Astrocyte (in vitro differentiated cells and primary cell): ENCODE measurements around the gene CNOT1. TPM values are rescaled to one million over a fixed set of nuclear protein-coding genes. Genes with fewer than 3 reads are reported as not detected.
A peak's percentile ranks its signal among the peaks of the same experiment; 100 is the strongest.
"Not testable (repeated sequence)": the region's sequence is repeated elsewhere in the genome, so short reads cannot be mapped to it uniquely, and the experiment has no call there.

ENCODE experiments used
- DNase-seq: peaks from one replicate; pipeline ENCODE4 v3.0.0-alpha.2; 2010; ENCODE audit warnings: low read depth
- FAIRE-seq: peaks from 2 replicates; lab custom pipeline; 2011; peaks lifted over from hg19 to GRCh38; lab: Jason Lieb, UNC
- H2AFZ ChIP-seq: 2 replicates; pipeline ENCODE4 v1.6.0; 2012; ENCODE audit warnings: low read depth, low read length, inconsistent platforms
- H3K27ac ChIP-seq: 2 replicates; pipeline ENCODE4 v1.5.1; 2011; ENCODE audit warnings: low read depth, low read length, inconsistent platforms
- H3K27me3 ChIP-seq: 2 replicates; pipeline ENCODE4 v1.6.0; 2011; ENCODE audit warnings: low read length, inconsistent platforms; ENCODE audit not compliant: insufficient read depth
- H3K36me3 ChIP-seq: 2 replicates; pipeline ENCODE4 v1.5.1; 2011; ENCODE audit warnings: low read length, inconsistent platforms; ENCODE audit not compliant: insufficient read depth
- H3K4me1 ChIP-seq: 2 replicates; pipeline ENCODE4 v1.5.1; 2011; ENCODE audit warnings: low read length, inconsistent platforms; ENCODE audit not compliant: insufficient read depth
- H3K4me2 ChIP-seq: 2 replicates; pipeline ENCODE4 v1.6.0; 2012; ENCODE audit warnings: low read length, inconsistent platforms
- H3K4me3 ChIP-seq: 2 replicates; pipeline ENCODE4 v1.5.1; 2011; ENCODE audit warnings: low read depth, mild to moderate bottlenecking, low read length, inconsistent platforms; ENCODE audit not compliant: insufficient read depth
- H3K79me2 ChIP-seq: 2 replicates; pipeline ENCODE4 v1.6.0; 2012; ENCODE audit warnings: mild to moderate bottlenecking, low read length, inconsistent platforms; ENCODE audit not compliant: insufficient read depth
- H3K9ac ChIP-seq: 2 replicates; pipeline ENCODE4 v1.6.0; 2012; ENCODE audit warnings: mild to moderate bottlenecking, low read length, inconsistent platforms
- H3K9me3 ChIP-seq: 2 replicates; pipeline ENCODE4 v1.5.1; 2012; ENCODE audit warnings: low read depth, mild to moderate bottlenecking, low read length, inconsistent platforms; ENCODE audit not compliant: insufficient read depth
- H4K20me1 ChIP-seq: 2 replicates; pipeline ENCODE4 v1.6.0; 2012; ENCODE audit warnings: low read length, inconsistent platforms; ENCODE audit not compliant: insufficient read depth
- H3K27ac Mint-ChIP-seq: one replicate; pipeline ENCODE4 v1.8.0; 2021; ENCODE audit warnings: mild to moderate bottlenecking, mixed read lengths; ENCODE audit not compliant: unreplicated experiment
- H3K27me3 Mint-ChIP-seq: one replicate; pipeline ENCODE4 v1.8.0; 2021; ENCODE audit warnings: low read depth, mixed read lengths; ENCODE audit not compliant: unreplicated experiment
- H3K36me3 Mint-ChIP-seq: one replicate; pipeline ENCODE4 v1.8.0; 2021; ENCODE audit warnings: low read depth, mixed read lengths; ENCODE audit not compliant: unreplicated experiment
- H3K4me1 Mint-ChIP-seq: one replicate; pipeline ENCODE4 v1.8.0; 2021; ENCODE audit warnings: low read depth, mixed read lengths; ENCODE audit not compliant: unreplicated experiment
- H3K4me3 Mint-ChIP-seq: one replicate; pipeline ENCODE4 v1.8.0; 2021; ENCODE audit warnings: mild to moderate bottlenecking, moderate library complexity, mixed read lengths; ENCODE audit not compliant: unreplicated experiment
- H3K9me3 Mint-ChIP-seq: one replicate; pipeline ENCODE4 v1.8.0; 2021; ENCODE audit warnings: mild to moderate bottlenecking, mixed read lengths; ENCODE audit not compliant: unreplicated experiment
- EZH2 ChIP-seq: IDR thresholded peaks from 2 replicates; pipeline ENCODE4 v1.6.1; 2012; ENCODE audit warnings: mild to moderate bottlenecking, low read length, inconsistent platforms; ENCODE audit not compliant: insufficient read depth
- total RNA-seq: library from RNA; stranded (reverse); gene quantifications from 2 replicates; pipeline ENCODE4 v1.2.1, GENCODE V29; 2021
- TF ChIP-seq, protein P1 (sequence below): IDR thresholded peaks from 2 replicates; pipeline ENCODE4 v1.5.1; 2011; ENCODE audit warnings: low read depth, mild to moderate bottlenecking, inconsistent platforms, low read length, moderate library complexity; ENCODE audit not compliant: insufficient read depth

The CNOT1 gene
- total RNA-seq, 1 donor from 2014 or later, result 212 TPM

DNA sequence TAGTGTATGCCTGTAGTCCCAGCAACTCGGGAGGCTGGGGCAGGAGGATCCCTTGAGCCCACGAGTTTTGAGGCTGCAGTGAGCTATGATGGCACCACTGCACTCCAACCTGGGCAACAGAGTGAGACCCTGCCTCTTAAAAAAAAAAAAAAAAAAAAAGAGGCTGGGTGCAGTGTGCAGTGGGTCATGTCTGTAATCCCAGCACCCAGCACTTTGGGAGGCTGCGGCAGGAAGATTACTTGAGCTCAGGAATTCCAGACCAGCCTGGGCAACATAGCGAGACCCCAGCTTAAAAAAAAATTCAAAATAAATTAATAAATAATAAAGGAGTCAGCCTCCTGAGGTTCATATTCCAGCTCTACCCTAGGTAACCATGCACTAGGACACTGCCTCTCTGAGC, 9.6 kb upstream of the CNOT1 start:
- no peaks in the 10 kb centered on the region for H3K79me2 ChIP-seq
- no peaks in the 10 kb centered on the region for H3K36me3 Mint-ChIP-seq
- peaks cover 5% of the 10 kb centered on the region for H3K4me1 Mint-ChIP-seq
- DNase-seq (no peak), FAIRE-seq (no peak)
- H3K27ac ChIP-seq, result no peak overlapping the region
- H3K4me1 ChIP-seq, result peaks cover 4% of the 10 kb centered on the region
- no peak overlapping the region for H2AFZ ChIP-seq
- no peaks in the 10 kb centered on the region for H3K27me3 ChIP-seq
- H3K27ac Mint-ChIP-seq, result no peak overlapping the region
- H3K4me2 ChIP-seq, result no peak overlapping the region
- no peaks in the 10 kb centered on the region for H3K9me3 Mint-ChIP-seq
- TF ChIP-seq, protein P1, sequence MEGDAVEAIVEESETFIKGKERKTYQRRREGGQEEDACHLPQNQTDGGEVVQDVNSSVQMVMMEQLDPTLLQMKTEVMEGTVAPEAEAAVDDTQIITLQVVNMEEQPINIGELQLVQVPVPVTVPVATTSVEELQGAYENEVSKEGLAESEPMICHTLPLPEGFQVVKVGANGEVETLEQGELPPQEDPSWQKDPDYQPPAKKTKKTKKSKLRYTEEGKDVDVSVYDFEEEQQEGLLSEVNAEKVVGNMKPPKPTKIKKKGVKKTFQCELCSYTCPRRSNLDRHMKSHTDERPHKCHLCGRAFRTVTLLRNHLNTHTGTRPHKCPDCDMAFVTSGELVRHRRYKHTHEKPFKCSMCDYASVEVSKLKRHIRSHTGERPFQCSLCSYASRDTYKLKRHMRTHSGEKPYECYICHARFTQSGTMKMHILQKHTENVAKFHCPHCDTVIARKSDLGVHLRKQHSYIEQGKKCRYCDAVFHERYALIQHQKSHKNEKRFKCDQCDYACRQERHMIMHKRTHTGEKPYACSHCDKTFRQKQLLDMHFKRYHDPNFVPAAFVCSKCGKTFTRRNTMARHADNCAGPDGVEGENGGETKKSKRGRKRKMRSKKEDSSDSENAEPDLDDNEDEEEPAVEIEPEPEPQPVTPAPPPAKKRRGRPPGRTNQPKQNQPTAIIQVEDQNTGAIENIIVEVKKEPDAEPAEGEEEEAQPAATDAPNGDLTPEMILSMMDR, result no peak
- no peak for TF ChIP-seq EZH2
- H3K9ac ChIP-seq, result no peak overlapping the region
- H4K20me1 ChIP-seq, result no peaks in the 10 kb centered on the region
- H3K4me3 ChIP-seq, result no peak overlapping the region
- H3K9me3 ChIP-seq, result no peaks in the 10 kb centered on the region
- H3K27me3 Mint-ChIP-seq, result peaks cover 8% of the 10 kb centered on the region
- no peak overlapping the region for H3K4me3 Mint-ChIP-seq
- H3K36me3 ChIP-seq, result no peaks in the 10 kb centered on the region

GRCh38 chr16:58638148-58639036, 8.8 kb upstream of the CNOT1 start:
- DNase-seq (peak; percentile 81), FAIRE-seq (peak; percentile 39)
- no peaks in the 10 kb centered on the region for H3K9me3 ChIP-seq
- H3K4me2 ChIP-seq, result peak overlapping the region; percentile 22
- H3K27me3 ChIP-seq, result no peaks in the 10 kb centered on the region
- H3K4me1 Mint-ChIP-seq, result peaks cover 5% of the 10 kb centered on the region
- no peak overlapping the region for H3K9ac ChIP-seq
- no peaks in the 10 kb centered on the region for H4K20me1 ChIP-seq
- H3K79me2 ChIP-seq, result no peaks in the 10 kb centered on the region
- H3K36me3 ChIP-seq, result no peaks in the 10 kb centered on the region
- H3K4me3 Mint-ChIP-seq, result no peak overlapping the region
- H3K27ac Mint-ChIP-seq, result peak overlapping the region; percentile 62
- H3K27ac ChIP-seq, result no peak overlapping the region
- peaks cover 4% of the 10 kb centered on the region for H3K4me1 ChIP-seq
- peaks cover 8% of the 10 kb centered on the region for H3K27me3 Mint-ChIP-seq
- H2AFZ ChIP-seq, result no peak overlapping the region
- no peaks in the 10 kb centered on the region for H3K9me3 Mint-ChIP-seq
- TF ChIP-seq, protein P1, result peak; percentile 23
- TF ChIP-seq EZH2, result no peak
- H3K36me3 Mint-ChIP-seq, result no peaks in the 10 kb centered on the region
- H3K4me3 ChIP-seq, result no peak overlapping the region

DNA sequence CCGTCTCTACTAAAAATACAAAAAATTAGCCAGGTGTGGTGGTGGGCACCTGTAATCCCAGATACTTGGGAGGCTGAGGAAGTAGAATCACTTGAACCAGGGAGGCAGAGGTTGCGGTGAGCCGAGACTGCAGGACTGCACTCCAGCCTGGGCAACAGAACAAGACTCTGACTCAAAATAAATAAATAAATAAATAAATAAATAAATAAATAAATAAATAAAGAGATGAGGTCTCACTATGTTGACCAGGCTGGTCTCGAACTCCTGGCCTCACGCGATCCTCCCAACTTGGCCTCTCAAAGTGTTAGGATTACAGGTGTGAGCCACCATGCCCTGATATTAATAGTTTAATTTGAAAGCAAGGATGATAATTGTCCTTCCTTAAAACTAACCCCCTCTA, 7.4 kb upstream of the CNOT1 start:
- not testable (repeated sequence) for H3K79me2 ChIP-seq, FAIRE-seq, H3K9me3 Mint-ChIP-seq, H4K20me1 ChIP-seq, H3K4me1 Mint-ChIP-seq, H3K4me2 ChIP-seq, H3K27me3 Mint-ChIP-seq, H3K4me3 Mint-ChIP-seq, H3K36me3 ChIP-seq, H3K27me3 ChIP-seq, H3K9me3 ChIP-seq, H3K4me1 ChIP-seq, H3K4me3 ChIP-seq, H3K27ac ChIP-seq, H2AFZ ChIP-seq, H3K27ac Mint-ChIP-seq, DNase-seq, H3K9ac ChIP-seq, H3K36me3 Mint-ChIP-seq
